ENCODE data around the gene MATR3.

DNA sequence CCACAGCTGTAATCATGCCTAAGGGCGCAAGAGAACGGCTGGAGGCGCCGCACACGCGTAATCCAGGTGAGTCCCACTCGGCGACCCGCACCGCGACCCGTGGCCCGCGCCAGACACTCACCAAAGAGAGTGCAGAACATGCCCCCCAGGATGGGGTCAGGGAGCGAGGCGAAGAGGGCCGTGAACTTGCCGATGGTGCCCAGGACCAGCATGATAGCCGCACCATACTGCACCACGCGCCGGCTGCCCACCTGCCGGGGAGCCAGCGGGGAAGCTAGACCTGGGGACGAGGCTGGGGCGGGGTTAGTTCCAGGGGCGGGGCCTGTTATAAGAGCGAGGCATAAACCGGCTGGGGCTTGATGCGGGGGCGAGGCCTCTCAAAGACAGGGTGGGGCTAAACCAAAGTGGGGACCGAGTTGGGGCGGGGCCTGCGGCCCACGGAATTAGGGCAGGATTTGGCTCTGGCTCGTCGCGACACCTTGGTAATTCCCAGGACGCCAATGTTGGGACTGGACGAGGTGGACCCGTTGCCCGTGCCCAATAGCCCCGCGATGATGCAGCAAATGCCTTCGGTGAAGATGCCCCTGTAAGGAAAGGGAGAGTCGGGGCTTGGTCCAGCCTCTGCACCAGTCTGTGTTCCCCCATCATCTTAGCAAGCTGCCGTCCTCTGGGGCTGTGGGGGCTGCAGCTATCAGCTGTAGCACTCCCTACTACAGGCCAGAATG, 84.7 kb downstream of the MATR3 start:
- no peak for TF ChIP-seq EP300 (IDR thresholded peaks at IDR 0.05)
- TF ChIP-seq, protein P1, sequence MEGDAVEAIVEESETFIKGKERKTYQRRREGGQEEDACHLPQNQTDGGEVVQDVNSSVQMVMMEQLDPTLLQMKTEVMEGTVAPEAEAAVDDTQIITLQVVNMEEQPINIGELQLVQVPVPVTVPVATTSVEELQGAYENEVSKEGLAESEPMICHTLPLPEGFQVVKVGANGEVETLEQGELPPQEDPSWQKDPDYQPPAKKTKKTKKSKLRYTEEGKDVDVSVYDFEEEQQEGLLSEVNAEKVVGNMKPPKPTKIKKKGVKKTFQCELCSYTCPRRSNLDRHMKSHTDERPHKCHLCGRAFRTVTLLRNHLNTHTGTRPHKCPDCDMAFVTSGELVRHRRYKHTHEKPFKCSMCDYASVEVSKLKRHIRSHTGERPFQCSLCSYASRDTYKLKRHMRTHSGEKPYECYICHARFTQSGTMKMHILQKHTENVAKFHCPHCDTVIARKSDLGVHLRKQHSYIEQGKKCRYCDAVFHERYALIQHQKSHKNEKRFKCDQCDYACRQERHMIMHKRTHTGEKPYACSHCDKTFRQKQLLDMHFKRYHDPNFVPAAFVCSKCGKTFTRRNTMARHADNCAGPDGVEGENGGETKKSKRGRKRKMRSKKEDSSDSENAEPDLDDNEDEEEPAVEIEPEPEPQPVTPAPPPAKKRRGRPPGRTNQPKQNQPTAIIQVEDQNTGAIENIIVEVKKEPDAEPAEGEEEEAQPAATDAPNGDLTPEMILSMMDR (IDR thresholded peaks at IDR 0.05) = no peak
